ENCODE measurements around the gene LCLAT1. TPM values are rescaled to one million over a fixed set of nuclear protein-coding genes. Genes with fewer than 3 reads are reported as not detected.

Gene LCLAT1
- total RNA-seq, 4 donors from 2014 or later, result 25.3 to 55.4 (median 43.1) TPM

DNA sequence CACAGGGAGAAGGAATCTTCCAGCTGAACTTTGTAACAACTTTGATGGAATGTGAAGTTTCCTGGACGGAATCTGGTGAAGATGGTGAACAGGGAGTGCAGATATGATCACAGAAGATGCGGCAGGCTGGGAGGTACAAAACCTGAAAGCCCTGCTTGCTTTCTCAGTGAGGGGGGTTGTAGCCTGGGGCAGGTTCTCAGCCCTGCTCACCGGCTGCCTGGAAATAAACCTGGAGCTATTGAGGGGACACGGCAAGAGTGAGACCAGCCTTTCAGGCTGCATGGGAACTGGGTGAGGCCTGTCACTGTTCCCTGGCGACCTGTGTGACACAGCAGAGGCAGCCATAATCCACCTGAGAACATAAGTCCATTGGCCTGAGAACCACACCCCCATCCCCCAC, 174.8 kb downstream of the LCLAT1 start:
- Histone ChIP-seq H3K36me3 (peaks cover 0 to 7% of the 10 kb centered on the region in 2 donors), H3K4me1 (no peaks in the 10 kb centered on the region), H3K27me3 (no peaks in the 10 kb centered on the region), H3K9me3 (no peaks in the 10 kb centered on the region), H3K27ac (no peak overlapping the region), H3K4me3 (no peak overlapping the region)
- no peak for ATAC-seq
- TF ChIP-seq POLR2AphosphoS5 (IDR thresholded peaks at IDR 0.05) (no peak), EP300 (IDR thresholded peaks at IDR 0.05) (no peak), POLR2A (IDR thresholded peaks at IDR 0.05) (no peak)
- TF ChIP-seq, protein P1, sequence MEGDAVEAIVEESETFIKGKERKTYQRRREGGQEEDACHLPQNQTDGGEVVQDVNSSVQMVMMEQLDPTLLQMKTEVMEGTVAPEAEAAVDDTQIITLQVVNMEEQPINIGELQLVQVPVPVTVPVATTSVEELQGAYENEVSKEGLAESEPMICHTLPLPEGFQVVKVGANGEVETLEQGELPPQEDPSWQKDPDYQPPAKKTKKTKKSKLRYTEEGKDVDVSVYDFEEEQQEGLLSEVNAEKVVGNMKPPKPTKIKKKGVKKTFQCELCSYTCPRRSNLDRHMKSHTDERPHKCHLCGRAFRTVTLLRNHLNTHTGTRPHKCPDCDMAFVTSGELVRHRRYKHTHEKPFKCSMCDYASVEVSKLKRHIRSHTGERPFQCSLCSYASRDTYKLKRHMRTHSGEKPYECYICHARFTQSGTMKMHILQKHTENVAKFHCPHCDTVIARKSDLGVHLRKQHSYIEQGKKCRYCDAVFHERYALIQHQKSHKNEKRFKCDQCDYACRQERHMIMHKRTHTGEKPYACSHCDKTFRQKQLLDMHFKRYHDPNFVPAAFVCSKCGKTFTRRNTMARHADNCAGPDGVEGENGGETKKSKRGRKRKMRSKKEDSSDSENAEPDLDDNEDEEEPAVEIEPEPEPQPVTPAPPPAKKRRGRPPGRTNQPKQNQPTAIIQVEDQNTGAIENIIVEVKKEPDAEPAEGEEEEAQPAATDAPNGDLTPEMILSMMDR (IDR thresholded peaks at IDR 0.05), result no peak
- 75 to 90% methylated on average over 1 to 2 of the region's 5 CpGs for WGBS, 2 donors (ENCODE audit: low coverage in 1 of 2)

DNA sequence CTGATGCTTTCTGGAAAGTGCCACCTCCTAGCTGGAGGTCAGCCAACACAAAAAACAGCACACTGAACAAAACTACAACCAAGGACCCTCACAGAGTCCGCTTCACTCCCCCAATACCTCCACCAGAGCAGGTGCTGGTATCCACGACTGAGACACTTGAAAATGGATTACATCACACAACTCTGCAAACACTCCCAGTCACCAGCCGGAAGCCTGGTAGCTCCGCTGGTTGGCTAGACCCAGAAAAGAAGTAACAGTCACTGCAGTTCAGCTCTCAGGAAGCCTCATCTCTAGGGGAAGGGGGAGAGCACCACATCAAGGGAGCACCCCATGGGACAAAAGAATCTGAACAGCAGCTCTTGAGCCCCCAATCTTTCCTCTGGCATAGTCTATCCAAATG, 175.4 kb downstream of the LCLAT1 start:
- H3K4me3 ChIP-seq, result no peak overlapping the region
- TF ChIP-seq EP300 (IDR thresholded peaks at IDR 0.05) (no peak), POLR2A (IDR thresholded peaks at IDR 0.05) (no peak), POLR2AphosphoS5 (IDR thresholded peaks at IDR 0.05) (no peak)
- TF ChIP-seq, protein P1 (IDR thresholded peaks at IDR 0.05), result no peak
- H3K9me3 ChIP-seq, result no peaks in the 10 kb centered on the region
- ATAC-seq, result no peak
- no peaks in the 10 kb centered on the region for H3K27me3 ChIP-seq
- H3K36me3 ChIP-seq, result peaks cover 0 to 7% of the 10 kb centered on the region in 2 donors
- H3K27ac ChIP-seq, result no peak overlapping the region
- WGBS, 2 donors (ENCODE audit: low coverage in 1 of 2), result 100% methylated on average over 2 of the region's 4 CpGs; no CpG with 5 or more reads in 1 of the 2 donors
- H3K4me1 ChIP-seq, result no peaks in the 10 kb centered on the region

DNA sequence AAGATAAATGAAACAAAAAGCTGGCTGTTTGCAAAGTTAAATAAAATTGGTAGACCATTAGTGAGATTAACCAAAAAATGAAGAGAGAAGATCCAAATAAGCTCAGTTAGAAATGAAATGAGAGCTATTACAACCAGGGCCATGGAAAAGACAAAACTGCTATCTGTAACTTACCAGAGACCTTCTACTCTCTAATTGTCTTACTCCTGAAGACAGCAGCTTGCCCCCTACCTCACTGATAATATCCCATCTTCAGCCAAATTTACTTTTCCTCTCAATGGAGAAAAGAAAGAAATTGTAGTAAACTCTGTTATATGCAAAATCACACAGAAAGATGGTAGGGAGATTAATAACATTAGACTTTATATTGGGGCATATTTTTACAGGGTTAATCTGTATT, 178.2 kb downstream of the LCLAT1 start:
- Histone ChIP-seq H3K9me3 (no peaks in the 10 kb centered on the region), H3K27ac (no peak overlapping the region), H3K27me3 (no peaks in the 10 kb centered on the region), H3K4me1 (no peaks in the 10 kb centered on the region), H3K36me3 (peaks cover 0 to 7% of the 10 kb centered on the region in 2 donors), H3K4me3 (no peak overlapping the region)
- TF ChIP-seq POLR2AphosphoS5 (IDR thresholded peaks at IDR 0.05) (no peak), POLR2A (IDR thresholded peaks at IDR 0.05) (no peak), EP300 (IDR thresholded peaks at IDR 0.05) (no peak)
- TF ChIP-seq, protein P1 (IDR thresholded peaks at IDR 0.05), result no peak
- no peak for ATAC-seq

DNA sequence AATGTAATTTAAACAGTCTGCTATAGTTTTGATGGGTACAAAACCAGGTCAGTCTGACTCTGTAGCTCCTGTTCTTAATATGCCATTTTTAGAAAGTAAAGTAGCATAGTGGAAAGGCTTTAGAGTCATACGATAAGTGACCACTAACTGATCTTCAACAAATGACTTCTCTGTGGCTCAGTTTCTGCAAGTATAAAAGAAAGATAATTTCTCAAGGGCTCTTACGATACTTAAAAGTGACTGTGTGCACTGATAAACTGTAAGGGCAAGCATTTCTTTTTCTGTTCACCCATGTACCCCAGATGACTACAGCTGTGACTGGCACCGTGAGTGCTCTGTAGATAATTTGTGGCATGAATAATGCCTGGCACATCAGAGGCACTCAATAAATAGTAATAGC, 178.7 kb downstream of the LCLAT1 start:
- no peaks in the 10 kb centered on the region for H3K9me3 ChIP-seq
- WGBS, 2 donors (ENCODE audit: low coverage in 1 of 2), result 58 to 74% methylated on average over 3 of the region's 3 CpGs
- H3K4me1 ChIP-seq, result no peaks in the 10 kb centered on the region
- peaks cover 0 to 7% of the 10 kb centered on the region in 2 donors for H3K36me3 ChIP-seq
- H3K27ac ChIP-seq, result no peak overlapping the region
- no peaks in the 10 kb centered on the region for H3K27me3 ChIP-seq
- no peak for TF ChIP-seq EP300 (IDR thresholded peaks at IDR 0.05)
- no peak for TF ChIP-seq POLR2A (IDR thresholded peaks at IDR 0.05)
- ATAC-seq, result no peak
- H3K4me3 ChIP-seq, result no peak overlapping the region

DNA sequence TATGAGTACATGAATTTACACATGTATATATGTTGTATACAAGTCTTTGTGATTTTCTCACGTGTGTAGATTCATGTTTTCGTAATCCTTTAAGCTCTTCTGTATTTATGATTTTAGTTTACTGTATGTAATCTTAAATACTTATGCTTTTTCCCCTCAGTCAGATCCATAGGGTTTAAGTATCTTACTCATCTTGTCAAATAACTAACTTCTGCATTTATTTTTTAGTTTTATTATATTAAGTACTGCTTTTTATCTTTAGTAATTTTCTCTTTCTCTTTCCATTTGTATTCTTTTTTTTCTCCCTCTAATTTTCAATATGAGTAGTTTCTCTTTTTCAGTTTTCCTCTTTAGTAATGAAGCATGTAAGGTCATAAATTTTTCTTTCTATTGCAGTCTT, 179.4 kb downstream of the LCLAT1 start:
- H3K36me3 ChIP-seq, result peaks cover 0 to 7% of the 10 kb centered on the region in 2 donors
- H3K4me3 ChIP-seq, result no peak overlapping the region
- no peak overlapping the region for H3K27ac ChIP-seq
- no peaks in the 10 kb centered on the region for H3K27me3 ChIP-seq
- ATAC-seq, result no peak
- WGBS, 2 donors (ENCODE audit: low coverage in 1 of 2), result 74 to 96% methylated on average over 2 of the region's 2 CpGs
- TF ChIP-seq POLR2AphosphoS5 (IDR thresholded peaks at IDR 0.05) (no peak), POLR2A (IDR thresholded peaks at IDR 0.05) (no peak), EP300 (IDR thresholded peaks at IDR 0.05) (no peak)
- TF ChIP-seq, protein P1 (IDR thresholded peaks at IDR 0.05), result no peak
- H3K9me3 ChIP-seq, result no peaks in the 10 kb centered on the region
- no peaks in the 10 kb centered on the region for H3K4me1 ChIP-seq
